Omental fat pad (tissue), 4 donors: ENCODE measurements around the gene TRMT1L. TPM values are rescaled to one million over a fixed set of nuclear protein-coding genes. Genes with fewer than 3 reads are reported as not detected.

Source experiments
- ATAC-seq: fragments of 150-250 bp; one replicate; pipeline ENCODE4 v1.9.1; 2016; ENCODE audit warnings: mild to moderate bottlenecking, moderate library complexity; ENCODE audit not compliant: low FRiP score
- DNase-seq: peaks from one replicate; pipeline ENCODE4 v3.0.0-alpha.2; 2019; ENCODE audit warnings: low spot score
- CTCF ChIP-seq, 3 donors: fragments of 450-650 bp; IDR thresholded peaks; one replicate each; pipeline ENCODE4 v1.5.1; 2016 to 2017; ENCODE audit warnings: antibody characterized with exemption in 3 of 3, mild to moderate bottlenecking in 3 of 3, moderate library complexity in 2 of 3
- total RNA-seq, 4 donors: library from RNA; depleted of rRNA; stranded (reverse); fragments of >200 nt; gene quantifications; one replicate each; pipeline ENCODE4 v1.1.0, GENCODE V29; 2016

TRMT1L gene
- total RNA-seq, 4 donors from 2014 or later, result 7.2 to 15.1 (median 12.4) TPM

DNA sequence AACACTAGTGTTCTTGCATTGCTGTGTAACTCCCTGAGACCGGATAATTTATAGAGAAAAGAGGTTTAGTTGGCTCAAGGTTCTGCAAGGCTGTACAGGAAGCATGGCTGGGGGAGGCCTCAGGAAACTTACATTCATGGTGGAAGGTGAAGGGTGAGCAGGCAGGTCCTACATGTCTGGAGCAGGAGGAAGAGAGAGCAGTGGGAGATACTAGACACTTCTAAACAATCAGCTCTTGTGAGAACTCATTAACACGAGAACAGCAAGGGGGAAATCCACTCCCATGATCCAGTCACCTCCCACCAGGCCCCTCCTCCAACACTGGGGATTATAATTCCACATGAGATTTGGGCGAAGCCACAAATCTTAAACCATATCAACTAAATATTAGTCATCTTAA lies 81.3 kb downstream of the TRMT1L start:
- ATAC-seq (no peak), DNase-seq (no peak)
- no peak for TF ChIP-seq CTCF (IDR thresholded peaks at IDR 0.05)

DNA sequence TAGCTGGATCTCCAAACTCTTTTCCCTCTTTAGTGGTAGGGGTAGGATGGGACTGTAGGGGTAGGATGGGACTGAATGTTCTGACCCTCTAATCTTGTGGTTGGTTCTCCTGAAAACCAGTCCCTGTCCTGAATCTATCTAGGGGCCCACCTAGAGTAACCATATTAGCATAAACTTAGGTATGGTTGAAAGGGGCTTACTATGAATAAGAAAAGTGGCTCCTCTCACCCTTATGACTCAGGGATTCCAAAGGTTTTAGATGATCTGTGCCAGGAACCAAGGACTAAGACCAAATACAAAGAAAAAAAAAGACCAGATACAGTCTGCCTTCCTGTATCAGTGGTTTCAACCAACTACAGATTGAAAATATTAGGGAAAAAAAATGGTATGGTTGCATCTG lies 82.4 kb downstream of the TRMT1L start:
- ATAC-seq, result no peak

DNA sequence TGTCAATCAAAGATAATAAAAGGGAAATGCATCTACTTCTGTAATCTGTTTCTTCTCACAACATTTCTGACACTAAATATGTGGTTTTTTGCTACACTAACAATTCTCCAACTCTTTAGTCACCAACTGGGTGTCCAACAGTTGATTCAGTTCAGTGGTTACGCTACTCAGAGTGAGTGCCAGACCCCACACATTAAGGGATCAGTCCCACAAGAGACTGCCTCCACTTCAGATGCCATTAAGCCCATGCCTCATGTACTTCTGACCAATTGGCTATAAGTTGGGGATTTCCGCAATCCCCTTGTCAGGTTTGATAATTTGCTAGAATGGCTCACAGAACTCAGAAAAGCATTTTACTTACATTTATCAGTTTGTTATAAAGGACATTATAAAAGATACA lies 83.0 kb downstream of the TRMT1L start:
- DNase-seq, result no peak
- ATAC-seq, result no peak
- no peak for TF ChIP-seq CTCF (IDR thresholded peaks at IDR 0.05)

More for the DNA sequence above, 82.4 kb downstream of the TRMT1L start:
- no peak for TF ChIP-seq CTCF (IDR thresholded peaks at IDR 0.05)
- no peak for DNase-seq

DNA sequence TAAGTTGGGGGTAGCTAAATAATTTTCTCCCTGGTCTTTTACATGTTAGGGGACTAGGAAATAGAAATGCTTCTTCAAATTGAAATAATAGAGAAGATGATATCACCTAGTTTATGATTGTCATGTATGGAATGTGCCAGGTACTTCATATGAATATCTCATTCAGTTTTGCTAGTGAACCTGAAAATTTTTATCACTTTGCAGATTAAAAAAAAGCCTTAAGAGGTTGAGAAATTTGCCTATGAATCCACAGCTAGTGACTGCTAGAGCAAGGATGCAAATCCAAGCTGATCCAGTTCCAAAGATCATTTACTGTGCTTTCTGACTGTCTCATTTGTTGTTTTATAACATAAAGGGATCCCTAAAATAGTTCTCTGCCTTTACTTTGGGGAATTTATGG lies 86.7 kb downstream of the TRMT1L start:
- TF ChIP-seq CTCF (IDR thresholded peaks at IDR 0.05), result no peak
- DNase-seq (no peak), ATAC-seq (no peak)

DNA sequence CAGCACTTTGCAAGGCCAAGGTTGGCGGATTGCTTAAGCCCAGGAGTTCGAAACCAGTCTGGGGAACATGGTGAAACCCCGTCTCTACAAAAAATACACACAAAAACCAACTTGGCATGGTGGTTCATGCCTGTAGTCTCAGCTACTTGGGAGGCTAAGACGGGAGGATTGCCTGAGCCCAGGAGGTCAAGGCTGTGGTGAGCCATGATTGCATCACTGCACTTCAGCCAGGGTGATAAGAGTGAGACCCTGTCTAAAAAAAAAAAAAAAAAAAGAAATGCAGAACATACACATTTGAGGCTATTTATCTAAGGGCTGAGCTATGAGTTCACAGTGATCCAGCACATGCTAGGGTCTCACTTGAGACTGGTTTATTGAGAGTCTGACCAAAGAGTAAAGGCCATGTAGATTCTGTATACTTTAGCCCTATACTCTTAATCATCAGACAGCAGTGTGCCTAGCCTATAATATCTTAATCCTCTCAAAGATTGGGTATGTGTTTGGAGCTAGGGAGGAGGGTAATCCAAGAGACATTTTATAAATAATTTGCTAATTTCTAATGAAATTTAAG lies 87.5 kb downstream of the TRMT1L start:
- ATAC-seq, result no peak
- DNase-seq, result no peak
- TF ChIP-seq CTCF (IDR thresholded peaks at IDR 0.05), result no peak

DNA sequence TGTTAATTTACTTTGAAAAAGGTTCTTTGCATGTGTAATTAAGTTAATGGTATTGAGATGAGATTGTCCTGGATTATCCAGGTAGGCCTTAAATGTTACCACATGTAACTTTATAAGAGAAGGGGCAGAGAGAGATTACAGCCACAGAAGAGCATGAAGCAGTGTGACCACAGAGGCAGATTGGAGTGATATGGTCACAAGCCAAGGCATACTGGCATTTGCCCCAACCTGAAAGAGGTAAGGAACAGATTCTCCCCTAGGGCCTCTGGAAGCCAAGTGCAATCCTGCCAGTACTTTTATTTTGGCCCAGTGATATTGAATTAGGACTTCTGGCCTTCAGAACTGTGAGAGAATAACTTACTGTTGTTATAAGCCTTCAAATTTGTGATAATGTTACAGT lies 88.4 kb downstream of the TRMT1L start:
- ATAC-seq (no peak), DNase-seq (no peak)
- TF ChIP-seq CTCF (IDR thresholded peaks at IDR 0.05), result no peak

Other genes starting within 250 kb of the TRMT1L start
- 10 to 100 TPM; 10.7 to 34.7 (median 15.8) TPM for gene NIBAN1, start 182.4 kb downstream of the TRMT1L start, total RNA-seq
- 10 to 100 TPM; 15.9 to 27.6 (median 18.3) TPM for gene RNF2, start 111.4 kb downstream of the TRMT1L start, total RNA-seq
- gene SWT1, start 214 bp upstream of the TRMT1L start, total RNA-seq, result 10 to 100 TPM in 1 of 4 donors, 1 to 10 TPM in 3; 3.6 to 15.1 (median 7.3) TPM
- 100 to 1,000 TPM in 2 of 4 donors, 10 to 100 TPM in 2; 68.5 to 152 (median 99.2) TPM for gene IVNS1ABP, start 160.3 kb upstream of the TRMT1L start, total RNA-seq